WI38 (cell line): ENCODE results near the gene NHSL2.

Experiments used
- H3K4me3 ChIP-seq: 2 replicates; pipeline ENCODE4 v1.5.1; 2011; ENCODE audit warnings: low read depth, mild to moderate bottlenecking, control low read depth, low read length
- TF ChIP-seq, protein P1 (sequence below): IDR thresholded peaks from 2 replicates; pipeline ENCODE4 v1.5.1; 2012; ENCODE audit warnings: low read depth, mild to moderate bottlenecking, control low read depth, low read length

NHSL2 gene

DNA sequence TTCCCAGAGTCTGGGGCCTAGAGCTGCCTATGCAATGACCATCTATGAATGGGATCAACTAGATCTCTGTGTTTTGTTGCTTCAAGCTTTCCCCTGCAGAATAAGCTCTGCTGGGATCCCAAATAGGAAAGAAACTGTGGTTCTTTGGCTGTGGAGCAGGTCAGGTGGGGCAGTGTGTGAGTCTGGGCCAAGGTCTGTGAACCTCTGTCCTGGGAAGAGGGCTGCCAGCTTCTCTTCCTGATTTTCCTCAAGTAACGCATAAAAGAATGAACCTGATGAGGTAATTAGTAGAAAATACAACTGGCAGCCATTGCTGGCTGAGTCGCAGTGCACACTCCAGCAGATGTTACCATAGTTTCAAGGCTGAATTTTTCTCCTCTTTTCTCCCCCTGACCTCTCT is 266.3 kb downstream of the NHSL2 start:
- H3K4me3 ChIP-seq: no peak overlapping the region
- TF ChIP-seq, protein P1, sequence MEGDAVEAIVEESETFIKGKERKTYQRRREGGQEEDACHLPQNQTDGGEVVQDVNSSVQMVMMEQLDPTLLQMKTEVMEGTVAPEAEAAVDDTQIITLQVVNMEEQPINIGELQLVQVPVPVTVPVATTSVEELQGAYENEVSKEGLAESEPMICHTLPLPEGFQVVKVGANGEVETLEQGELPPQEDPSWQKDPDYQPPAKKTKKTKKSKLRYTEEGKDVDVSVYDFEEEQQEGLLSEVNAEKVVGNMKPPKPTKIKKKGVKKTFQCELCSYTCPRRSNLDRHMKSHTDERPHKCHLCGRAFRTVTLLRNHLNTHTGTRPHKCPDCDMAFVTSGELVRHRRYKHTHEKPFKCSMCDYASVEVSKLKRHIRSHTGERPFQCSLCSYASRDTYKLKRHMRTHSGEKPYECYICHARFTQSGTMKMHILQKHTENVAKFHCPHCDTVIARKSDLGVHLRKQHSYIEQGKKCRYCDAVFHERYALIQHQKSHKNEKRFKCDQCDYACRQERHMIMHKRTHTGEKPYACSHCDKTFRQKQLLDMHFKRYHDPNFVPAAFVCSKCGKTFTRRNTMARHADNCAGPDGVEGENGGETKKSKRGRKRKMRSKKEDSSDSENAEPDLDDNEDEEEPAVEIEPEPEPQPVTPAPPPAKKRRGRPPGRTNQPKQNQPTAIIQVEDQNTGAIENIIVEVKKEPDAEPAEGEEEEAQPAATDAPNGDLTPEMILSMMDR: no peak

DNA sequence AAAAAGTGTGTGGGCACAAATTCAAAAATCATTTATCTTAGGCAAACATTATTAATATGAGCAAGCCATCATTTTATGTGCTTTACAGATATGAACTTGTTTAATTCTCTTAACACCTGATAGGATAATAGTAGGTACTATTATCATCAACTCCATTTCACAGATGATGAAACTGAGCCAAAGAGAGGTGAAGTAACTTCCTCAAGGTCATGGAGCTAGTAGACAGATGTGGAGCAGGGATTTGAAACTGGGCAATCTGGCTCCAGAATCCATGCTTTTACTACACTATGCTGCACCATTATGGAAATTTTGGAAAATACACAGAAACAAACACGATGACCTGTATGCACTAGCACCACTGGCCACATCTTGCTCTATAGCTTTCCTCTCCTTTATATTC is 269.9 kb downstream of the NHSL2 start:
- H3K4me3 ChIP-seq: peak overlapping the region; percentile 54
- TF ChIP-seq, protein P1: no peak

DNA sequence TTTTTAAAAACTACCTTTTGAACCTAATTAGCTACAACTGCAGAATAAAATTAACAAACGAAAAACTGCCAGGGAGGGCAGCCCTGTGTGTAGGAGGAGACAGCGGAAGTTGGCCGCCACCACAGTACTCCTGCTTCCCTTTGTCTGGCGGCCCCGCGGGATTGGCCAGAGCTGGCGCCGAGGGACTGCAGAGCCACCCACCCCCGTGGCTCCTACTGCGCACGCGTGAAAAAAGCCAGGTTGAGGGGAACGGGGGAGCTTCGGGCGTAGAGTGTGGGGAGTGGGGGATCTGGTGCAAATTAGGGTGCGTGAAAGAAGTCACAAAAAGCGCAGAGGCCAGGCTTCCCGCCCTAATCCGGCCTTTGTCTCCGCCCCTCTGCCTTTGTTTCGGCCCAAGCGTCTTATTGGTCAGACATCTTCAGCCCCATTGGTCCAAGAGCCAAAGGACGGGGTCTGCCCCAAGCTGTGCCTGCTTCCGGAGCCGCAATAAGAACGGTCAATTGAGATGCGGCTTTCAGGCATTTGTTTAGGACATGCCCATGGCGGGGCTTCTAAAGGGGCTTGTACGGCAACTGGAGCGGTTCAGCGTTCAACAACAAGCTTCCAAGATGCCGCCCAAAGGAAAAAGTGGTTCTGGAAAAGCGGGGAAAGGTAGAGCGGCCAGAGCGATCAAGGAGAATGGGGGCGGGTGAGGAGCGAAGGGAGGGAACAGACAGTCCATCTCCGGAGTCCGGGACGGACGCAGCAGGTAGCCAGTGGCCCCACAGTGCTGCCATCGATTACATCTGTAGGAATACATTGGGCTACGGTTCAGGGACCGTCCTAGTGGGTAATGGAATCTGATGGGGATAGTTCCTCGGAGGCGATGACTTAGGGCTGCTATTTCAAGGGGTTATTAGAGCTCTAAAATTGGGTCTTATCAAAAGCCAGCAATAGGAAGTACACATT is 270.8 kb downstream of the NHSL2 start, which contains the start of gene PIN4:
TSS of gene PIN4 (plus strand) at position 580 of the 948 bp plus-strand sequence. CDS start at position 609, 29 bp downstream.
- TF ChIP-seq, protein P1: no peak
- H3K4me3 ChIP-seq: peak within 1 kb of the TSS; percentile 84

DNA sequence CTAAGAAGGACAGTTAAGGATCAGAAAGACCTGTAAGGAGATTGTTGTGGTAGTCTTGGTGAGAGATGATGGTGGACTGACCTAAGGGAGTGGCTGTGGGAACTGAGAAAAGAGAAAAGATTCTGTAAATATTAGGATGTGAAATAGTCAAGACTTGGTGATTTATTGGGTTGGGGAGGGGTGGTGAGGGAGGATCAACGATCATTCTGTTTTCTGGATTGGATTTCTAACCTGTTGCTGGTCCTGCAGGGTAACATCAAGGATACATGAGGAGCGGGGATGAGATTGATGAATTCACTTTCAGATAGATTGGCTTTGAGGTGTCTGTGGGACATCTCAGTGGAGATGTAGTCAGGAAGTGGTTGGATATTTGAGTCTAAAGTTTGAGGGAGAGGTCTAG is 272.3 kb downstream of the NHSL2 start:
- H3K4me3 ChIP-seq: peak overlapping the region; percentile 84
- TF ChIP-seq, protein P1: no peak

DNA sequence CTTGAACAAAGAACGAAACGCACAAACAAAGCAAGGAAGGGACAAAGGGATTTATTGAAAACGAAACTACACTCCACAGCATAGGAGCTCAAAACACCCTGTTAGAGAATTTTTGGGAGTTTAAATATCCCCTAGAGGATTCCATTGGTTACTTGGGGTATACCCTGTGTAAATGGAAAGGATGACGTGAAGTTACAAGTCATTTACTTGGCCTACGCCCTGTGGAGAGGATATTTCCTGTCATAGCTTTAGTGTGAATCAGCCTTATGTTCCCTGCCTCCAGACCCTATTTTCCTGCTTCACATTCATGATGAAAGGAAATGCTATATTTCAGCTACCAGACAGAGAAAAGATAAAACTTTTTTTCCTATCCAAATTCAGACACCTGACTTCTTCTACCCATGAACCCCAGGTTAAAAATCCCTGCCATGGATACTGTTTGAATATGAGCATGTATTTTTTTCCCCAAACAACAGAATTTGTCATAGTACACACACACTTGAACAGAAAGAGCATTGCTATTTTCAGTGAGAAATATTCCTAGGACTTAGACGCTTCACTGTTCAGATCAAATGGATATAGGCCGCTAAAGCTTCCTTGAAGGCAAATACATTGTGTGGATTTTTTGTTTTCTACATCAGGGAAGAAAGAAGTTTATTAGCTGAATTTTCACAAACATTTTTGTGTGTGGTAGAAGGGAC is 291.3 kb downstream of the NHSL2 start:
- TF ChIP-seq, protein P1: no peak
- 0 out of 2 replicates have a peak overlapping the region, but pooled peaks have one; percentile 9 for H3K4me3 ChIP-seq
